Kidney (tissue), 14 donors: ENCODE data around the gene SCUBE3. TPM values are rescaled to one million over a fixed set of nuclear protein-coding genes. Genes with fewer than 3 reads are reported as not detected.

ENCODE experiments used
- DNase-seq, 5 donors: peaks; one replicate each; pipeline ENCODE4 v3.0.0-alpha.2; 2013 to 2020
- FAIRE-seq: peaks from 2 replicates; lab custom pipeline; 2012; peaks lifted over from hg19 to GRCh38; lab: Jason Lieb, UNC
- H3K27ac ChIP-seq, 2 donors: one replicate each; pipeline ENCODE4 v1.7.0; 2013; ENCODE audit warnings: low read depth in 2 of 2, low read length in 2 of 2, inconsistent platforms in 1 of 2
- H3K27me3 ChIP-seq: one replicate; pipeline ENCODE4 v1.7.1; 2013; ENCODE audit warnings: low read length, inconsistent platforms; ENCODE audit not compliant: control insufficient read depth, insufficient read depth
- H3K36me3 ChIP-seq, 3 donors: one replicate each; pipeline versions ENCODE4 v1.7.0 to v1.7.1; 2013; ENCODE audit warnings: low read length in 3 of 3, control low read depth in 1 of 3, inconsistent platforms in 1 of 3; ENCODE audit not compliant: insufficient read depth in 3 of 3, control insufficient read depth in 2 of 3
- H3K4me1 ChIP-seq, 3 donors: one replicate each; pipeline versions ENCODE4 v1.7.0 to v1.7.1; 2013; ENCODE audit warnings: low read length in 3 of 3, inconsistent platforms in 1 of 3, low read depth in 1 of 3; ENCODE audit not compliant: control insufficient read depth in 2 of 3, insufficient read depth in 2 of 3
- H3K4me3 ChIP-seq, 3 donors: one replicate each; pipeline versions ENCODE4 v1.7.0 to v1.8.1; 2013; ENCODE audit warnings: low read length in 3 of 3, control low read depth in 1 of 3, inconsistent platforms in 1 of 3
- H3K9ac ChIP-seq, 3 donors: one replicate each; pipeline versions ENCODE4 v1.7.0 to v1.7.1; 2013; ENCODE audit warnings: low read length in 3 of 3, control low read depth in 1 of 3, inconsistent platforms in 1 of 3
- H3K9me3 ChIP-seq, 3 donors: one replicate each; pipeline versions ENCODE4 v1.7.0 to v1.7.1; 2013; ENCODE audit warnings: low read length in 3 of 3, control low read depth in 1 of 3, inconsistent platforms in 1 of 3; ENCODE audit not compliant: control insufficient read depth in 2 of 3, insufficient read depth in 1 of 3
- intact Hi-C: fragments of 100-400 bp; cut with DNase I; formaldehyde crosslinking; loops from one replicate; pipeline ENCODE4 v1.11.1; 2022
- polyA plus RNA-seq: library from polyadenylated mRNA; stranded (reverse); fragments of 350-450 nt; fragmentation: Illumina TruSeq; extraction: RNeasy Lipid Tissue Mini Kit (QIAGEN cat#74804); gene quantifications from one replicate; pipeline ENCODE4 v1.2.3, GENCODE V29; 2014; ENCODE audit warnings: low read depth, low replicate concordance; ENCODE audit not compliant: insufficient read depth
- total RNA-seq: library from RNA; stranded (reverse); fragmentation: NEBNext Ultra II Directional; extraction: Animal tissue kit (Norgen Biotek cat#: 25700); gene quantifications from one replicate; pipeline ENCODE4 v1.2.1, GENCODE V29; 2021
- TF ChIP-seq, protein P1 (sequence below): IDR thresholded peaks from 3 replicates; pipeline ENCODE4 v1.5.1; 2012; ENCODE audit warnings: mild to moderate bottlenecking, moderate library complexity, borderline replicate concordance; ENCODE audit not compliant: insufficient read depth; ENCODE audit errors: extremely low read depth
- donor health status: control.
- donor health status: control.
- donor health status: control.
- donor health status: control.
- donor health status: control.
- donor health status: DM: yes; HTN: yes; CAD: no.
- donor health status: Normal renal cell carcinoma (clear cell type).

The SCUBE3 gene
- total and polyA plus RNA-seq, 2 donors from 2014 or later = 2.5 to 4.5 TPM

DNA sequence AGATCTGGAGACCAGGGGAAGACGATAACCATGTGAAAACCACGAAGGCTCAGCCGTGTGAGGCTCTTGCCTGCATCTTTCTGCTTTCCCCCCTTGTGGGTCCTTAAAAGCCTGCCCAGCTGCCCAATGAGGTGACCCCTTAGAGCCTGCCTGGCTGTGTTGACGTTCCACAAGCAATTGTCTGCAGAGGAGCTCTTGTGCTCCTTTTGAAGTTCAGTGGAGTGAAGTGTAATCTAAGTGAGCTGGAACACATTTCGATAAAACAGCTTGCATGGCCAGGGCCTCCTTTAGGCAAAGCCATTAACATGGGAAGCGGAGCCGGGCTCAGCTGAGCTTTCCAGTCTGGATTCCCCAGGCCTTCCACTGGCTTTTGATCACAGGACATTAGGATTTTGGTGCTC is 45.3 kb upstream of the SCUBE3 start:
- H3K9me3 ChIP-seq = no peaks in the 10 kb centered on the region
- no peak overlapping the region for H3K9ac ChIP-seq
- no peaks in the 10 kb centered on the region for H3K27me3 ChIP-seq
- H3K4me3 ChIP-seq = no peak overlapping the region
- DNase-seq (peak in 4 of 5 donors; percentile 80 to 93 (median 88)), FAIRE-seq (no peak)
- no peaks in the 10 kb centered on the region for H3K36me3 ChIP-seq
- H3K27ac ChIP-seq = no peak overlapping the region
- H3K4me1 ChIP-seq = peaks cover 0 to 5% (median 3%) of the 10 kb centered on the region in 3 donors
- intact Hi-C loops = no loop called here
- TF ChIP-seq, protein P1, sequence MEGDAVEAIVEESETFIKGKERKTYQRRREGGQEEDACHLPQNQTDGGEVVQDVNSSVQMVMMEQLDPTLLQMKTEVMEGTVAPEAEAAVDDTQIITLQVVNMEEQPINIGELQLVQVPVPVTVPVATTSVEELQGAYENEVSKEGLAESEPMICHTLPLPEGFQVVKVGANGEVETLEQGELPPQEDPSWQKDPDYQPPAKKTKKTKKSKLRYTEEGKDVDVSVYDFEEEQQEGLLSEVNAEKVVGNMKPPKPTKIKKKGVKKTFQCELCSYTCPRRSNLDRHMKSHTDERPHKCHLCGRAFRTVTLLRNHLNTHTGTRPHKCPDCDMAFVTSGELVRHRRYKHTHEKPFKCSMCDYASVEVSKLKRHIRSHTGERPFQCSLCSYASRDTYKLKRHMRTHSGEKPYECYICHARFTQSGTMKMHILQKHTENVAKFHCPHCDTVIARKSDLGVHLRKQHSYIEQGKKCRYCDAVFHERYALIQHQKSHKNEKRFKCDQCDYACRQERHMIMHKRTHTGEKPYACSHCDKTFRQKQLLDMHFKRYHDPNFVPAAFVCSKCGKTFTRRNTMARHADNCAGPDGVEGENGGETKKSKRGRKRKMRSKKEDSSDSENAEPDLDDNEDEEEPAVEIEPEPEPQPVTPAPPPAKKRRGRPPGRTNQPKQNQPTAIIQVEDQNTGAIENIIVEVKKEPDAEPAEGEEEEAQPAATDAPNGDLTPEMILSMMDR = no peak

DNA sequence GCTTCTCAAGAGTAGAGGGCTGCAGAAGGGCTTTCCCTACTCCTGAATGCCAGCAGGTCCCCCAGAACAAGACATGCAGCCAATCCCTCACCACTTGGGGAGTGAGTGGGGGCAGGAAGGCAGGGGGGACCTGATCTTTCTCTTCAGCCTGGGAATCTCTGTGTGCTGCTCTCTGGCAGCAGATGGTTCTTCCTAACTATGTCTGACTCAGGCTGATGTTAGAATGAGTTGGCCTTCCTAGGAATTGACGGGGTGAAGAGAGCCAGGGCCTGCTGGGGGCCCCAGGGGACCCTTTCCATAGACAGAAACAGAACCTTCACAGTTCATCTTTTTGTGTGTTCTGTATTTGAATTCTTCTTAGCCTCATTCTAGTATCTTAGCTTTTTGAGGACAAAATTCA is 43.6 kb upstream of the SCUBE3 start:
- intact Hi-C loops = no loop called here

DNA sequence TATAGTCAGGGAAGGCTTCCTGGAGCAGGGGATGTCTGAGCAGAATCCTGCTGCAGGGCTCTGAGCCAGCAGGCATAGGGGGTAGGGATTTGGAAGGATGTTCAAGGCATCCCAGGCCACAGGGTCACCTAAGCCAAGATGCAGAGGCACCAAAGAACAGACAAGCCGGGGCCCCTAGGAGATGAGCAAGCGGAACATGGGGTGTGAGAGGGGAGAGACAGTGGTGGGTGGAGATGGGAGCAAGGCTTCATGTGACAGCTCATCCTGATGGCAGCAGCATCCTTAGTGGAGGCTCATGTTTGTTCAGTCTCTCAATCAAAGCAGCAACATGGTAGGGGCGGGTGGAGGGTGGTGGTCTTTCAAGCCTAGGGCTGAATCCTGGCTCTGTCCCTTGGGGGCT is 42.9 kb upstream of the SCUBE3 start:
- intact Hi-C loops = no loop called here
- TF ChIP-seq, protein P1 = no peak
- Histone ChIP-seq H3K4me1 (peaks cover 0 to 4% (median 3%) of the 10 kb centered on the region in 3 donors), H3K36me3 (no peaks in the 10 kb centered on the region), H3K9ac (no peak overlapping the region), H3K4me3 (no peak overlapping the region), H3K27ac (no peak overlapping the region), H3K9me3 (no peaks in the 10 kb centered on the region), H3K27me3 (no peaks in the 10 kb centered on the region)
- DNase-seq (peak in 1 of 5 donors; percentile 4), FAIRE-seq (no peak)

More for the DNA sequence above, 43.6 kb upstream of the SCUBE3 start:
- peaks cover 0 to 5% (median 3%) of the 10 kb centered on the region in 3 donors for H3K4me1 ChIP-seq
- no peak for FAIRE-seq
- H3K36me3 ChIP-seq = no peaks in the 10 kb centered on the region
- TF ChIP-seq, protein P1 = no peak
- no peak overlapping the region for H3K27ac ChIP-seq
- DNase-seq = peak in 1 of 5 donors; percentile 7
- H3K9ac ChIP-seq = no peak overlapping the region
- H3K9me3 ChIP-seq = no peaks in the 10 kb centered on the region
- no peaks in the 10 kb centered on the region for H3K27me3 ChIP-seq
- no peak overlapping the region for H3K4me3 ChIP-seq

DNA sequence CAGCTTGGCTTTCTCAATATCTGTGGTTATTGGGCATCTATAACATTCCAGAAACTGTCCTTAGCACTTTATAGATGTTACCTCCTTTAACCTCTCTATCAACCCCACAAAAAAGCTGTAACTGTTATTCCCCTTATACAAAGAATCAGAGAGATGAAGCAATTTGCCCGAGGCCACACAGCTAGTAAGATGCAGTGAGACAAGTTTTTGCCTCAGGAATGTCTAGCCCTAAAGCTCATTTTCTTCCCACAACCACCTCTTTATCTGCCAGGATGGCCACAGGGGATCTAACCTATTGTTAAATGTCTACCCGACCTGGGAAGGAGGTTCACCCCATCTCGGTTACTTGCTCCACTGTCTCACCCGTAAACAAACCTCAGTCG is 40.7 kb upstream of the SCUBE3 start:
- Histone ChIP-seq H3K36me3 (no peaks in the 10 kb centered on the region), H3K4me3 (no peak overlapping the region), H3K27ac (no peak overlapping the region), H3K9ac (no peak overlapping the region), H3K27me3 (no peaks in the 10 kb centered on the region), H3K4me1 (peaks cover 0 to 3% (median 0%) of the 10 kb centered on the region in 3 donors), H3K9me3 (no peaks in the 10 kb centered on the region)
- no peak for DNase-seq
- intact Hi-C loops = no loop called here
- TF ChIP-seq, protein P1 = no peak
- FAIRE-seq = no peak
